Keratinocyte (primary cell): Measurements from ENCODE around the gene DENND4A. TPM values are rescaled to one million over a fixed set of nuclear protein-coding genes. Genes with fewer than 3 reads are reported as not detected.

Experiments used
- DNase-seq: peaks from one replicate; pipeline ENCODE4 v3.0.0-alpha.2; 2011; ENCODE audit warnings: low read depth, missing footprints, low spot score
- FAIRE-seq: peaks from 2 replicates; lab custom pipeline; 2011; peaks lifted over from hg19 to GRCh38; lab: Jason Lieb, UNC
- H2AFZ ChIP-seq: 2 replicates; pipeline ENCODE4 v1.6.0; 2012; ENCODE audit warnings: low read length, control low read depth, inconsistent platforms; ENCODE audit not compliant: control insufficient read depth
- H3K27ac ChIP-seq: 2 replicates; pipeline ENCODE4 v1.5.1; 2011; ENCODE audit warnings: low read length; ENCODE audit not compliant: control insufficient read depth, insufficient read depth
- H3K27me3 ChIP-seq: 3 replicates; pipeline ENCODE4 v1.6.0; 2011; ENCODE audit warnings: low read length; ENCODE audit not compliant: control insufficient read depth, insufficient read depth; ENCODE audit errors: extremely low read depth
- H3K36me3 ChIP-seq, 2 experiments: 2 replicates in 1 of 2; 3 replicates in 1 of 2; pipeline ENCODE4 v1.5.1; 2011; ENCODE audit warnings: low read length in 2 of 2, mild to moderate bottlenecking in 1 of 2; ENCODE audit not compliant: control insufficient read depth in 2 of 2, insufficient read depth in 2 of 2; ENCODE audit errors: extremely low read depth in 1 of 2
- H3K4me1 ChIP-seq: 3 replicates; pipeline ENCODE4 v1.5.1; 2011; ENCODE audit warnings: low read length; ENCODE audit not compliant: control insufficient read depth, insufficient read depth; ENCODE audit errors: extremely low read depth
- H3K4me2 ChIP-seq: 3 replicates; pipeline ENCODE4 v1.6.0; 2011; ENCODE audit warnings: low read depth, low read length; ENCODE audit not compliant: control insufficient read depth, insufficient read depth; ENCODE audit errors: extremely low read depth
- H3K4me3 ChIP-seq, 3 experiments: fragments of 200-600 bp in 1 of 3; sonication (generic) in 1 of 3; 2 replicates in 2 of 3; 3 replicates in 1 of 3; pipeline ENCODE4 v1.5.1; 2011 to 2016; ENCODE audit warnings: low read length in 3 of 3, mild to moderate bottlenecking in 3 of 3, control low read depth in 2 of 3, inconsistent platforms in 1 of 3, low read depth in 1 of 3, mixed read lengths in 1 of 3, mixed run types in 1 of 3, moderate library complexity in 1 of 3; ENCODE audit not compliant: control insufficient read depth in 2 of 3, insufficient read depth in 2 of 3; ENCODE audit errors: extremely low read depth in 1 of 3
- H3K79me2 ChIP-seq: 2 replicates; pipeline ENCODE4 v1.6.0; 2012; ENCODE audit warnings: low read length; ENCODE audit not compliant: control insufficient read depth, insufficient read depth
- H3K9ac ChIP-seq: 3 replicates; pipeline ENCODE4 v1.6.0; 2011; ENCODE audit warnings: low read length; ENCODE audit not compliant: control insufficient read depth, insufficient read depth; ENCODE audit errors: extremely low read depth
- H3K9me1 ChIP-seq: 3 replicates; pipeline ENCODE4 v1.6.0; 2011; ENCODE audit warnings: low read length; ENCODE audit not compliant: control insufficient read depth, insufficient read depth; ENCODE audit errors: extremely low read depth
- H3K9me3 ChIP-seq: 2 replicates; pipeline ENCODE4 v1.5.1; 2012; ENCODE audit warnings: low read depth, low read length; ENCODE audit not compliant: control insufficient read depth
- H4K20me1 ChIP-seq: 3 replicates; pipeline ENCODE4 v1.6.0; 2011; ENCODE audit warnings: low read length; ENCODE audit not compliant: control insufficient read depth, insufficient read depth; ENCODE audit errors: extremely low read depth
- CTCF ChIP-seq, 3 experiments: IDR thresholded peaks in 1 of 3; conservative IDR thresholded peaks in 1 of 3; optimal IDR thresholded peaks in 1 of 3; 2 replicates in 2 of 3; 3 replicates in 1 of 3; pipeline versions ENCODE3 to v1.5.1; 2011; ENCODE audit warnings: low read length in 3 of 3, mild to moderate bottlenecking in 3 of 3, moderate library complexity in 2 of 3, control low read depth in 1 of 3, inconsistent platforms in 1 of 3; ENCODE audit not compliant: insufficient read depth in 2 of 3; ENCODE audit errors: extremely low read depth in 1 of 3
- EZH2 ChIP-seq: IDR thresholded peaks from one replicate; pipeline ENCODE4 v1.6.1; 2012; ENCODE audit warnings: inconsistent platforms, mild to moderate bottlenecking, low read length, moderate library complexity
- dilution Hi-C: fragments of 300-500 bp; cut with MboI; formaldehyde crosslinking; loops from one replicate; pipeline ENCODE4 v1.7.0; 2020; ENCODE audit warnings: low sequenced_read_pairs; ENCODE audit not compliant: extremely low pct_ligation_motif_present
- polyA plus RNA-seq, 5 experiments: library from polyadenylated mRNA; depleted of rRNA in 3 of 5; stranded (reverse) in 3 of 5; stranded (forward) in 1 of 5; unstranded in 1 of 5; fragments of >200 nt; gene quantifications; 1 replicate in 1 of 5; 2 replicates in 3 of 5; 3 replicates in 1 of 5; pipeline versions ENCODE4 v1.2.1 to v1.2.3, GENCODE V29; 2011 to 2012; ENCODE audit warnings: missing spikeins in 2 of 5, low read depth in 1 of 5, low replicate concordance in 1 of 5

Gene DENND4A
- polyA plus RNA-seq, 1 donor (not counting 4 experiments of a cell fraction or from before 2014, with no cell fraction given): 10.0 TPM

DNA sequence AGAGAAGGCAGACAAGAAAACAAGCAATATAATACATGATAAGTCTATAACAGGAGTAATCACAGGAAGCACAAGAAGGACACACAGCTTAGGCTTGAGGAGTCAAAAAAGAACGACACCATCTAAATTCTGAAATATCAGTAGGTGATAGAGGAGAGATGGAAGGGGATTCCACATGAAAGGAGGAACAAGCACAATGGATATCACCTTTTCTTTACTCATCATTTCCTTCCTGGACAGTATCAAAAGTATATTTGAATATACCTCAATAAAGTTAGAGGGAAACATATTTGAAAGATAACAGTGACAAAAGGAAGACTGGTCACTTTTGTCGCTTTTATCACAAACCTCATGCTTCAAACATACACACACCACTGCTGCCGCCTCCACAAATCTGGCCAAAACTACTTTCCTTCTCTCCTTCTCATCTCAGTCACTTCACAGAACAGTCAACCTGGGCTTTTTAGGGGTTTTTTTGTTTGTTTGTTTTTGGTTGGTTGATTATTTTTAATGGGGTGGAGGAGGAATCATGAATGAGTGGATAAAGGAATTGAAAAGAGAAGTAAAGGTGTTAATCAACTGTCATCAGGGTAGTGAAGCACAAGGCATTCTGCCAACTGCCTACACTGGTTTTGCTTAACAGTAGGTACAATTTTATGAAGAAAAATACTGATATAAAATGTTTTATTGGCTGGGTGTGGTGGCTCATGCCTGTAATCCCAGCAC lies 18.5 kb downstream of the DENND4A start:
- Histone ChIP-seq H2AFZ (no peak overlapping the region), H3K9ac (no peak overlapping the region), H3K9me3 (no peaks in the 10 kb centered on the region), H3K4me3 (no peak overlapping the region), H4K20me1 (no peaks in the 10 kb centered on the region), H3K4me2 (no peak overlapping the region), H3K36me3 (no peaks in the 10 kb centered on the region), H3K9me1 (no peaks in the 10 kb centered on the region), H3K79me2 (peaks cover 1% of the 10 kb centered on the region), H3K4me1 (no peaks in the 10 kb centered on the region), H3K27me3 (no peaks in the 10 kb centered on the region), H3K27ac (no peak overlapping the region)
- DNase-seq: no peak
- no peak for FAIRE-seq
- TF ChIP-seq EZH2: no peak
- TF ChIP-seq CTCF (optimal IDR thresholded peaks at IDR 0.05 in 1 of 3, IDR thresholded peaks at IDR 0.05 in 1 of 3, conservative IDR thresholded peaks at IDR 0.05 in 1 of 3; ENCODE audit: extremely low read depth in 1 of 3, insufficient read depth in 2 of 3, low read length in 3 of 3): no peak
- dilution Hi-C loops: no loop called here

DNA sequence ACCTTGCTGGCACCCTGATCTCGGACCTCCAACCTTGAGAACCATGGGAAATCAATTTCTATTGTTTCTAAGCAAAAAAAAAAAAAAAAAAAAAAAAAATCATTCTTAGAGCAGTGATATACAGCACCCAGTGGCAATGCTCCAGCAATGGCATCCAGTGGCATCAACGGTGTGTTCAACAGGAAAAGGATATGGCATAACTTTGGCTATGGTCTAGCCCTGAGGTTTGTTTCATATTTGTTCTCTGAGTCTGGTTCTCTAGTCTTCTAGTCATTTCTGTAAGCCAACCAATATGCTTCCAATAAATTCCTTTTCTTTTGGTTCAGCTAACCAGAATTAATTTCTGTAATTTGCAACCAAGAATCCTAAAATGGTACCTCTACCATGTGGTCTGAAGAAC lies 19.2 kb downstream of the DENND4A start:
- H3K79me2 ChIP-seq: peaks cover 1% of the 10 kb centered on the region
- dilution Hi-C loops: no loop called here
- no peak for FAIRE-seq
- H4K20me1 ChIP-seq: no peaks in the 10 kb centered on the region
- no peaks in the 10 kb centered on the region for H3K9me3 ChIP-seq
- no peak overlapping the region for H3K4me2 ChIP-seq
- TF ChIP-seq CTCF (optimal IDR thresholded peaks at IDR 0.05 in 1 of 3, IDR thresholded peaks at IDR 0.05 in 1 of 3, conservative IDR thresholded peaks at IDR 0.05 in 1 of 3; ENCODE audit: extremely low read depth in 1 of 3, insufficient read depth in 2 of 3, low read length in 3 of 3) (no peak), EZH2 (no peak)
- H2AFZ ChIP-seq: no peak overlapping the region
- DNase-seq: no peak
- H3K4me1 ChIP-seq: no peaks in the 10 kb centered on the region
- no peaks in the 10 kb centered on the region for H3K27me3 ChIP-seq
- no peak overlapping the region for H3K27ac ChIP-seq
- no peak overlapping the region for H3K4me3 ChIP-seq
- H3K9ac ChIP-seq: no peak overlapping the region
- no peaks in the 10 kb centered on the region for H3K36me3 ChIP-seq
- H3K9me1 ChIP-seq: no peaks in the 10 kb centered on the region
